ENCODE results near the gene KIF4A. TPM values are rescaled to one million over a fixed set of nuclear protein-coding genes. Genes with fewer than 3 reads are reported as not detected.

Gene KIF4A
- total and polyA plus RNA-seq, 9 of the 15 experiments (the other 6 are each of a cell fraction or from before 2014, with no cell fraction given): 13.0 to 42.7 (median 35.9) TPM

DNA sequence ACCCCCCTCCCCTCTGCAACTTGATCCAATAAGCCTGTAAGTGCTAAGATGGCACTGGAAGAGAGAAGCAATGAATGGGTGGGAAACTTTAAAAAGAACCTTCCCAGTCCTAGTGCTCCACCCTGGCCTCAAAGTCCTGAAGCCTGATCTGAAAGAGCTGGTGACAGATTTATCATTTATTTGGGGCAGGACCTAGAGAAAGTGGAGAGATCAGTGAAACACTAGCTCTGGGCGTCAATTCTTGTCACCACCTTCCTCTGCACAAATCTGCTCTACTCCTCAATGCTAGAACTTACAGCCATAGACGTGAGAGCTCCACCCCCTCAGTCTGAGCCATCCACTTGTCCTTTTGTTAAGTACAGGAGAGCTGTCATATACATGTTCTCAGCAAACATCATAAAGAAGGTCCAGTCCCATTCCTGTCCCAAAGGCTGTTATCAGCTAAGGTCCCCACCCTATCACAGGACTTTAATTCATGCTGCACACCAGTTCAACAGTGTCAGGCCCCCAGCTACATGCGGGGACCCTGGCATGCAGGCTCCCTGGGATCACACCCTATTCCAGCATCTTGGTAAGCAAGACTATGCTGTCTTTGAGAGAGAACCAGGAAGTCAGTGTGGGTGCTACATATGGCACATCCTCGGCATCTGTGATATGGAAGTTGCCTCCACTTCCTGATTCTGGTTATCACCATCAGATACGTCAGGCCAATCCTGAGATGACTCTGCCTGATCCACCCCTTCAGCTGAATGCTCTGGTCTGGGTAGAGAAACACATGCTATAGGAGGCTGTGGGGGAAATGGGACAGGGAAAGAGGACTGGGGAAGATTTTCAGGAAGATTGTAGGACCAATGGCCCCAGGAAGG is 32.2 kb upstream of the KIF4A start (continued):
- TF ChIP-seq, protein P1, sequence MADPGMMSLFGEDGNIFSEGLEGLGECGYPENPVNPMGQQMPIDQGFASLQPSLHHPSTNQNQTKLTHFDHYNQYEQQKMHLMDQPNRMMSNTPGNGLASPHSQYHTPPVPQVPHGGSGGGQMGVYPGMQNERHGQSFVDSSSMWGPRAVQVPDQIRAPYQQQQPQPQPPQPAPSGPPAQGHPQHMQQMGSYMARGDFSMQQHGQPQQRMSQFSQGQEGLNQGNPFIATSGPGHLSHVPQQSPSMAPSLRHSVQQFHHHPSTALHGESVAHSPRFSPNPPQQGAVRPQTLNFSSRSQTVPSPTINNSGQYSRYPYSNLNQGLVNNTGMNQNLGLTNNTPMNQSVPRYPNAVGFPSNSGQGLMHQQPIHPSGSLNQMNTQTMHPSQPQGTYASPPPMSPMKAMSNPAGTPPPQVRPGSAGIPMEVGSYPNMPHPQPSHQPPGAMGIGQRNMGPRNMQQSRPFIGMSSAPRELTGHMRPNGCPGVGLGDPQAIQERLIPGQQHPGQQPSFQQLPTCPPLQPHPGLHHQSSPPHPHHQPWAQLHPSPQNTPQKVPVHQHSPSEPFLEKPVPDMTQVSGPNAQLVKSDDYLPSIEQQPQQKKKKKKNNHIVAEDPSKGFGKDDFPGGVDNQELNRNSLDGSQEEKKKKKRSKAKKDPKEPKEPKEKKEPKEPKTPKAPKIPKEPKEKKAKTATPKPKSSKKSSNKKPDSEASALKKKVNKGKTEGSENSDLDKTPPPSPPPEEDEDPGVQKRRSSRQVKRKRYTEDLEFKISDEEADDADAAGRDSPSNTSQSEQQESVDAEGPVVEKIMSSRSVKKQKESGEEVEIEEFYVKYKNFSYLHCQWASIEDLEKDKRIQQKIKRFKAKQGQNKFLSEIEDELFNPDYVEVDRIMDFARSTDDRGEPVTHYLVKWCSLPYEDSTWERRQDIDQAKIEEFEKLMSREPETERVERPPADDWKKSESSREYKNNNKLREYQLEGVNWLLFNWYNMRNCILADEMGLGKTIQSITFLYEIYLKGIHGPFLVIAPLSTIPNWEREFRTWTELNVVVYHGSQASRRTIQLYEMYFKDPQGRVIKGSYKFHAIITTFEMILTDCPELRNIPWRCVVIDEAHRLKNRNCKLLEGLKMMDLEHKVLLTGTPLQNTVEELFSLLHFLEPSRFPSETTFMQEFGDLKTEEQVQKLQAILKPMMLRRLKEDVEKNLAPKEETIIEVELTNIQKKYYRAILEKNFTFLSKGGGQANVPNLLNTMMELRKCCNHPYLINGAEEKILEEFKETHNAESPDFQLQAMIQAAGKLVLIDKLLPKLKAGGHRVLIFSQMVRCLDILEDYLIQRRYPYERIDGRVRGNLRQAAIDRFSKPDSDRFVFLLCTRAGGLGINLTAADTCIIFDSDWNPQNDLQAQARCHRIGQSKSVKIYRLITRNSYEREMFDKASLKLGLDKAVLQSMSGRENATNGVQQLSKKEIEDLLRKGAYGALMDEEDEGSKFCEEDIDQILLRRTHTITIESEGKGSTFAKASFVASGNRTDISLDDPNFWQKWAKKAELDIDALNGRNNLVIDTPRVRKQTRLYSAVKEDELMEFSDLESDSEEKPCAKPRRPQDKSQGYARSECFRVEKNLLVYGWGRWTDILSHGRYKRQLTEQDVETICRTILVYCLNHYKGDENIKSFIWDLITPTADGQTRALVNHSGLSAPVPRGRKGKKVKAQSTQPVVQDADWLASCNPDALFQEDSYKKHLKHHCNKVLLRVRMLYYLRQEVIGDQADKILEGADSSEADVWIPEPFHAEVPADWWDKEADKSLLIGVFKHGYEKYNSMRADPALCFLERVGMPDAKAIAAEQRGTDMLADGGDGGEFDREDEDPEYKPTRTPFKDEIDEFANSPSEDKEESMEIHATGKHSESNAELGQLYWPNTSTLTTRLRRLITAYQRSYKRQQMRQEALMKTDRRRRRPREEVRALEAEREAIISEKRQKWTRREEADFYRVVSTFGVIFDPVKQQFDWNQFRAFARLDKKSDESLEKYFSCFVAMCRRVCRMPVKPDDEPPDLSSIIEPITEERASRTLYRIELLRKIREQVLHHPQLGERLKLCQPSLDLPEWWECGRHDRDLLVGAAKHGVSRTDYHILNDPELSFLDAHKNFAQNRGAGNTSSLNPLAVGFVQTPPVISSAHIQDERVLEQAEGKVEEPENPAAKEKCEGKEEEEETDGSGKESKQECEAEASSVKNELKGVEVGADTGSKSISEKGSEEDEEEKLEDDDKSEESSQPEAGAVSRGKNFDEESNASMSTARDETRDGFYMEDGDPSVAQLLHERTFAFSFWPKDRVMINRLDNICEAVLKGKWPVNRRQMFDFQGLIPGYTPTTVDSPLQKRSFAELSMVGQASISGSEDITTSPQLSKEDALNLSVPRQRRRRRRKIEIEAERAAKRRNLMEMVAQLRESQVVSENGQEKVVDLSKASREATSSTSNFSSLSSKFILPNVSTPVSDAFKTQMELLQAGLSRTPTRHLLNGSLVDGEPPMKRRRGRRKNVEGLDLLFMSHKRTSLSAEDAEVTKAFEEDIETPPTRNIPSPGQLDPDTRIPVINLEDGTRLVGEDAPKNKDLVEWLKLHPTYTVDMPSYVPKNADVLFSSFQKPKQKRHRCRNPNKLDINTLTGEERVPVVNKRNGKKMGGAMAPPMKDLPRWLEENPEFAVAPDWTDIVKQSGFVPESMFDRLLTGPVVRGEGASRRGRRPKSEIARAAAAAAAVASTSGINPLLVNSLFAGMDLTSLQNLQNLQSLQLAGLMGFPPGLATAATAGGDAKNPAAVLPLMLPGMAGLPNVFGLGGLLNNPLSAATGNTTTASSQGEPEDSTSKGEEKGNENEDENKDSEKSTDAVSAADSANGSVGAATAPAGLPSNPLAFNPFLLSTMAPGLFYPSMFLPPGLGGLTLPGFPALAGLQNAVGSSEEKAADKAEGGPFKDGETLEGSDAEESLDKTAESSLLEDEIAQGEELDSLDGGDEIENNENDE (IDR thresholded peaks at IDR 0.05; ENCODE audit: low read depth, low read length): no peak

Data from K562 (cell line).